Spleen (tissue), 7 donors: ENCODE data around the gene BIN2.

Experiments
- POLR2A ChIP-seq, 3 donors: fragments of 450-650 bp; IDR thresholded peaks; one replicate each; pipeline ENCODE4 v1.5.1; 2017; ENCODE audit warnings: antibody characterized with exemption in 3 of 3, mild to moderate bottlenecking in 1 of 3
- POLR2AphosphoS5 ChIP-seq, 3 donors: sonication (generic); formaldehyde crosslinking; IDR thresholded peaks; one replicate each; pipeline ENCODE4 v1.5.1; 2017; ENCODE audit warnings: antibody characterized with exemption in 3 of 3
- TF ChIP-seq, protein P1 (sequence below), 11 experiments: fragments of 200-600 bp in 7 of 11; fragments of 450-650 bp in 4 of 11; sonication (generic) in 4 of 11; IDR thresholded peaks in 8 of 11; conservative IDR thresholded peaks in 3 of 11; 1 replicate in 7 of 11; 2 replicates in 4 of 11; pipeline versions ENCODE4 v1.4.0 to v1.8.0; 2016 to 2021; ENCODE audit warnings: antibody characterized with exemption in 11 of 11, inconsistent platforms in 4 of 11, mild to moderate bottlenecking in 1 of 11
- donor health status: DM: no; HTN: no; CAD: no; lungs with moderate emphysema.
- donor health status: DM: no; HTN: no; CAD: no.
- donor health status: DM: no; HTN: no; CAD: no.

DNA sequence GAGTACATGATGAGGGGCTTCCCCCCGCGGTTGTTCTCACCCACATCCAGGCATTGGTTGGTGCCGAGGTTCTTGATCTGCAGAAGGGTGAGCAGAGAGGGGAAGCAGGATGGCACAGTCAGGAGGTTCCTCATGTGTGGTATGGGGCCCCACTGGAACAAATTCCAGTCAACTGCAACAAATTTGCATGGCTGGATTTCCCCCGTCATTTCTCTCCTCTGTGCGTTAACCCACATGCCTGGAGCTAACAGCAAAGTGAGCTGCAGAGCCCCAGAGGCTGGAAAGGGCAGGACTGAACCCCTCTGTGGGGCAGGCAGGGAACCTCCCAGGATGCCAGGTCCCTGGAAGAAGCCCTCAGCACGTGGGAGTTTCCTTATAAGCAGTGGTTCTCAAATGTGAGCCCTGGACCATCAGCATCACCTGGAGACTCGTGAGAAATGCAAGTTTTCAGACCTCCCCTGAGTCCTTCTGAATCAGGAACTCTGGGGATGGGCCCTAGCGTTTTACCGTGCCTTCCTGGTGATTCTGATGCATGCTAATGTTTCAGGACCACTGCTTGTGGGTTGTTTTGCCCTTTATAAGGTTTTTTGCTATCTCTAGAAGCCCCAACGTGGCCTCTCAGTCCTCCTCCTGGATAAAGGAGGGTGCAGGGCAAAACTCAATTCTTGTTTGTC is 33.5 kb upstream of the BIN2 start:
- TF ChIP-seq POLR2AphosphoS5 (IDR thresholded peaks at IDR 0.05) (peak in 2 of 3 donors; percentile 60 to 70), POLR2A (IDR thresholded peaks at IDR 0.05) (no peak)
- TF ChIP-seq, protein P1, sequence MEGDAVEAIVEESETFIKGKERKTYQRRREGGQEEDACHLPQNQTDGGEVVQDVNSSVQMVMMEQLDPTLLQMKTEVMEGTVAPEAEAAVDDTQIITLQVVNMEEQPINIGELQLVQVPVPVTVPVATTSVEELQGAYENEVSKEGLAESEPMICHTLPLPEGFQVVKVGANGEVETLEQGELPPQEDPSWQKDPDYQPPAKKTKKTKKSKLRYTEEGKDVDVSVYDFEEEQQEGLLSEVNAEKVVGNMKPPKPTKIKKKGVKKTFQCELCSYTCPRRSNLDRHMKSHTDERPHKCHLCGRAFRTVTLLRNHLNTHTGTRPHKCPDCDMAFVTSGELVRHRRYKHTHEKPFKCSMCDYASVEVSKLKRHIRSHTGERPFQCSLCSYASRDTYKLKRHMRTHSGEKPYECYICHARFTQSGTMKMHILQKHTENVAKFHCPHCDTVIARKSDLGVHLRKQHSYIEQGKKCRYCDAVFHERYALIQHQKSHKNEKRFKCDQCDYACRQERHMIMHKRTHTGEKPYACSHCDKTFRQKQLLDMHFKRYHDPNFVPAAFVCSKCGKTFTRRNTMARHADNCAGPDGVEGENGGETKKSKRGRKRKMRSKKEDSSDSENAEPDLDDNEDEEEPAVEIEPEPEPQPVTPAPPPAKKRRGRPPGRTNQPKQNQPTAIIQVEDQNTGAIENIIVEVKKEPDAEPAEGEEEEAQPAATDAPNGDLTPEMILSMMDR (IDR thresholded peaks at IDR 0.05 in 8 of 11, conservative IDR thresholded peaks at IDR 0.05 in 3 of 11), result no peak
